Neural progenitor cell (in vitro differentiated cells): ENCODE results near the gene GNAS-AS1. TPM values are rescaled to one million over a fixed set of nuclear protein-coding genes. Genes with fewer than 3 reads are reported as not detected.
A peak's percentile ranks its signal among the peaks of the same experiment; 100 is the strongest.

Experiments used
- DNase-seq: peaks from one replicate; pipeline ENCODE4 v3.0.0-alpha.2; 2016; ENCODE audit warnings: low spot score
- H2AFZ ChIP-seq: fragments of 200-600 bp; sonication (generic); replicated peaks from 2 replicates; pipeline ENCODE4 v1.6.1; 2016; ENCODE audit warnings: antibody characterized with exemption
- H3F3A ChIP-seq: fragments of 200-600 bp; sonication (generic); 2 replicates; pipeline ENCODE4 v1.6.1; 2016; ENCODE audit warnings: antibody characterized with exemption, low read depth
- H3K27ac ChIP-seq: fragments of 200-600 bp; sonication (generic); 2 replicates; pipeline ENCODE4 v1.5.1; 2016; ENCODE audit warnings: mild to moderate bottlenecking
- H3K27me3 ChIP-seq: fragments of 200-600 bp; sonication (generic); 2 replicates; pipeline ENCODE4 v1.6.1; 2016; ENCODE audit warnings: mild to moderate bottlenecking, moderate library complexity
- H3K36me3 ChIP-seq: fragments of 200-600 bp; sonication (generic); 2 replicates; pipeline ENCODE4 v1.5.1; 2016
- H3K4me1 ChIP-seq: fragments of 200-600 bp; sonication (generic); 2 replicates; pipeline ENCODE4 v1.6.1; 2016; ENCODE audit warnings: mixed run types
- H3K4me2 ChIP-seq: fragments of 200-600 bp; sonication (generic); 2 replicates; pipeline ENCODE4 v1.6.1; 2016
- H3K4me3 ChIP-seq: fragments of 200-600 bp; sonication (generic); 2 replicates; pipeline ENCODE4 v1.5.1; 2016
- H3K79me2 ChIP-seq: fragments of 200-600 bp; sonication (generic); 2 replicates; pipeline ENCODE4 v1.6.1; 2016; ENCODE audit warnings: low read depth
- H3K9ac ChIP-seq: fragments of 200-600 bp; sonication (generic); 2 replicates; pipeline ENCODE4 v1.6.1; 2016
- H3K9me3 ChIP-seq: fragments of 200-600 bp; sonication (generic); 2 replicates; pipeline ENCODE4 v1.5.1; 2016; ENCODE audit warnings: low read depth
- H4K20me1 ChIP-seq: fragments of 200-600 bp; sonication (generic); 2 replicates; pipeline ENCODE4 v1.6.1; 2016; ENCODE audit warnings: low read depth
- H3K27ac Mint-ChIP-seq: 3 replicates; pipeline ENCODE4 v1.8.0; 2021; ENCODE audit warnings: mixed read lengths
- H3K27me3 Mint-ChIP-seq: 2 replicates; pipeline ENCODE4 v1.8.0; 2022; ENCODE audit warnings: low read depth, mild to moderate bottlenecking, inconsistent platforms, moderate library complexity, mixed read lengths; ENCODE audit not compliant: insufficient read depth
- H3K36me3 Mint-ChIP-seq: 3 replicates; pipeline ENCODE4 v1.8.0; 2021; ENCODE audit warnings: mixed read lengths
- H3K4me1 Mint-ChIP-seq: 3 replicates; pipeline ENCODE4 v1.8.0; 2021; ENCODE audit warnings: mixed read lengths
- H3K4me3 Mint-ChIP-seq: 3 replicates; pipeline ENCODE4 v1.8.0; 2021; ENCODE audit warnings: mild to moderate bottlenecking, moderate library complexity, mixed read lengths
- H3K9me3 Mint-ChIP-seq: 3 replicates; pipeline ENCODE4 v1.8.0; 2020; ENCODE audit warnings: mixed read lengths
- CTCF ChIP-seq: fragments of 200-600 bp; sonication (generic); IDR thresholded peaks from 2 replicates; pipeline ENCODE4 v1.5.1; 2017; ENCODE audit warnings: antibody characterized with exemption, mild to moderate bottlenecking
- EZH2 ChIP-seq: fragments of 200-600 bp; sonication (generic); IDR thresholded peaks from 2 replicates; pipeline ENCODE4 v1.6.1; 2017; ENCODE audit warnings: antibody characterized with exemption, mild to moderate bottlenecking, moderate library complexity
- EZH2phosphoT487 ChIP-seq: fragments of 200-600 bp; sonication (generic); IDR thresholded peaks from 2 replicates; pipeline ENCODE4 v1.6.1; 2017; ENCODE audit warnings: antibody characterized with exemption
- total RNA-seq: library from RNA; depleted of rRNA; stranded (reverse); fragments of >200 nt; gene quantifications from 2 replicates; pipeline ENCODE4 v1.2.3, GENCODE V29; 2015; ENCODE audit warnings: low replicate concordance

Gene GNAS-AS1
- total RNA-seq, 1 donor from 2014 or later = 5.8 TPM

GRCh38 chr20:58898629-58899408 is 48.1 kb upstream of the GNAS-AS1 start:
- Histone ChIP-seq H3F3A (peaks cover 54% of the 10 kb centered on the region), H4K20me1 (peaks cover 100% of the 10 kb centered on the region), H3K4me1 (peaks cover 75% of the 10 kb centered on the region), H3K9ac (peak overlapping the region; percentile 1), H2AFZ (no peak overlapping the region), H3K27ac (peak overlapping the region; percentile 71), H3K36me3 (peaks cover 3% of the 10 kb centered on the region), H3K4me2 (peak overlapping the region; percentile 68), H3K27me3 (no peaks in the 10 kb centered on the region), H3K9me3 (no peaks in the 10 kb centered on the region), H3K79me2 (peaks cover 100% of the 10 kb centered on the region), H3K4me3 (peak overlapping the region; percentile 12)
- Mint-ChIP-seq H3K4me1 (peaks cover 81% of the 10 kb centered on the region), H3K4me3 (no peak overlapping the region), H3K36me3 (peaks cover 28% of the 10 kb centered on the region), H3K27ac (no peak overlapping the region), H3K27me3 (no peaks in the 10 kb centered on the region), H3K9me3 (no peaks in the 10 kb centered on the region)
- TF ChIP-seq EZH2 = no peak
- TF ChIP-seq EZH2phosphoT487 = no peak
- no peak for TF ChIP-seq CTCF
- peak; percentile 66 for DNase-seq

- peaks cover 100% of the 10 kb centered on the region for H4K20me1 ChIP-seq
- Mint-ChIP-seq H3K4me3 (no peak overlapping the region), H3K9me3 (no peaks in the 10 kb centered on the region), H3K36me3 (peaks cover 21% of the 10 kb centered on the region), H3K4me1 (peaks cover 86% of the 10 kb centered on the region), H3K27me3 (peaks cover 4% of the 10 kb centered on the region), H3K27ac (peak overlapping the region; percentile 16)
- H3K27me3 ChIP-seq = no peaks in the 10 kb centered on the region
- H3K27ac ChIP-seq = peak overlapping the region; percentile 71
- no peak overlapping the region for H3K9ac ChIP-seq
- no peak overlapping the region for H2AFZ ChIP-seq
- H3K4me2 ChIP-seq = peak overlapping the region; percentile 68
- peaks cover 100% of the 10 kb centered on the region for H3K79me2 ChIP-seq
- no peaks in the 10 kb centered on the region for H3K9me3 ChIP-seq
- no peak overlapping the region for H3K4me3 ChIP-seq
- H3K4me1 ChIP-seq = peaks cover 85% of the 10 kb centered on the region
- no peak for DNase-seq
- no peak for TF ChIP-seq EZH2
- TF ChIP-seq EZH2phosphoT487 = no peak
- no peak for TF ChIP-seq CTCF
- H3F3A ChIP-seq = peaks cover 67% of the 10 kb centered on the region
- no peaks in the 10 kb centered on the region for H3K36me3 ChIP-seq
These were observed 46.8 kb upstream of the GNAS-AS1 start for GRCh38 chr20:58897488-58897887.

GRCh38 chr20:58896820-58897219 is 46.1 kb upstream of the GNAS-AS1 start:
- Histone ChIP-seq H3K27me3 (no peaks in the 10 kb centered on the region), H3K9ac (no peak overlapping the region), H3K36me3 (no peaks in the 10 kb centered on the region), H4K20me1 (peaks cover 94% of the 10 kb centered on the region), H2AFZ (no peak overlapping the region), H3K9me3 (no peaks in the 10 kb centered on the region), H3F3A (peaks cover 67% of the 10 kb centered on the region), H3K79me2 (peaks cover 100% of the 10 kb centered on the region), H3K4me2 (peak overlapping the region; percentile 68), H3K27ac (no peak overlapping the region), H3K4me3 (no peak overlapping the region), H3K4me1 (peaks cover 85% of the 10 kb centered on the region)
- peaks cover 6% of the 10 kb centered on the region for H3K27me3 Mint-ChIP-seq
- H3K9me3 Mint-ChIP-seq = no peaks in the 10 kb centered on the region
- TF ChIP-seq EZH2 (no peak), EZH2phosphoT487 (no peak), CTCF (no peak)
- peaks cover 17% of the 10 kb centered on the region for H3K36me3 Mint-ChIP-seq
- no peak for DNase-seq
- no peak overlapping the region for H3K4me3 Mint-ChIP-seq
- H3K4me1 Mint-ChIP-seq = peaks cover 80% of the 10 kb centered on the region
- no peak overlapping the region for H3K27ac Mint-ChIP-seq
